HG03175 (cell line): ENCODE data around the gene SPTA1.

Experiments used
- ATAC-seq: cut with Tn5 transposase; IDR thresholded peaks from one replicate; pipeline ENCODE4 v1.9.1; 2021; ENCODE audit warnings: mild to moderate bottlenecking, moderate library complexity; ENCODE audit not compliant: unreplicated experiment

SPTA1 gene

GRCh38 chr1:158687037-158687436 lies 522 bp upstream of the SPTA1 start:
- no peak for ATAC-seq

GRCh38 chr1:158685085-158685484 lies 1.4 kb downstream of the SPTA1 start:
- ATAC-seq, result no peak

- no peak for ATAC-seq
Observed at GRCh38 chr1:158681606-158682005, 4.9 kb downstream of the SPTA1 start.

DNA sequence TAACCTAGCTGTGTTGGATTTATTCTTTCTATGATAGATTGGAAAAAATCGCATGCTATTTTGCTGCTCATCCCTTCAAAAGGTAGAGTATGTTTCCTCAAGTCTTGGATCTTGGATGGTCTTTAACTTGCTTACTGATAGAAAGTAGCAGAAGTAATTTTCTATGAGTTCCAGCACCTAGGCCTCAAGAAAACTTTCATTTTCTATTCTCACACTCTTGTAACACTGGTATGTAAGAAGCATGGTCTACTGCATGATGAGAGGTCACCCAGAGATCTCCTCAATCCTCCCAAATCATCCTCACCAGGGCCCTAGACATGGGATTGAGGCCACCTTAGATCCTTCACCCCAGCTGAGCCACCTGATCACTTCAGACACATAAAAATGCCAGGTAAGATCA lies 7.2 kb downstream of the SPTA1 start:
- no peak for ATAC-seq

- no peak for ATAC-seq
Observed at GRCh38 chr1:158675563-158676323, 10.8 kb downstream of the SPTA1 start.

GRCh38 chr1:158674302-158674701 lies 12.2 kb downstream of the SPTA1 start:
- ATAC-seq, result no peak

DNA sequence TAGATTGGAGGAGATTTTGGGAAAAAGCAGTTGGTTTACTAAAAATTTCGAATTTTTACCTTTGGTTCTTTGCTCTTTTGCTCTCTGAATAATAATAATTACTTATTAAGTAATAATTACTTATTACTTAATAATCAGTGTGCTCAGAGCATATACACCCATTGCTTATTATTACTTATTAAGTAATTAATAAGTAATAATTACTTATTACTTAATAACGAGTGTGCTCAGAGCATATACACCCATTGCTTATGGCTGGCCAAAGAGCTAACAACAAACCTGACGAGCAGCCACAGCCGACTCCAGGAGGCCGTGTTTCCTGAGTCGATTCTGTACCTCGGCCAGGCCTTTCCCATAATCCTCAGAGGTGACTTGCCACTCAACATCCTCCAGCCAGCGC lies 20.5 kb downstream of the SPTA1 start:
- no peak for ATAC-seq

- no peak for ATAC-seq
Observed at GRCh38 chr1:158654571-158654970, 31.9 kb downstream of the SPTA1 start.

DNA sequence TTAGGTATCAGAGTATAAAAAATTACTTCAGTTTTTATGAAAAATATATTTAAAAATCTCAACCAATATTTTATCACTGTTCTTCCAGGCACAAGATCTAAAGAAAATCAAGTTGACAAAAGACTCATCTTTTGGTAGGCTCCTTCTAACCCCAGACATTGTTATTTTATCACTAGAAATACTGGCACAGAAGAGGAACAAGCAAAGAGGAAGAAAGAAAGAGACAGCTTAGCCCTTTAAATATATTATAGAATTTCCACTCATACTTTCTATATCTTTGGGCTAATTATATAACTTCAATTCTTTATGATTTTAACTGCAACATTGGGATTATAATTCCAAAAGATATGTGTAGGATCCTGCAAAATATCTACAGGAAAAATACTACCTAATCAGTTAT lies 32.4 kb downstream of the SPTA1 start:
- no peak for ATAC-seq

GRCh38 chr1:158652721-158653334 lies 33.7 kb downstream of the SPTA1 start:
- ATAC-seq, result no peak

DNA sequence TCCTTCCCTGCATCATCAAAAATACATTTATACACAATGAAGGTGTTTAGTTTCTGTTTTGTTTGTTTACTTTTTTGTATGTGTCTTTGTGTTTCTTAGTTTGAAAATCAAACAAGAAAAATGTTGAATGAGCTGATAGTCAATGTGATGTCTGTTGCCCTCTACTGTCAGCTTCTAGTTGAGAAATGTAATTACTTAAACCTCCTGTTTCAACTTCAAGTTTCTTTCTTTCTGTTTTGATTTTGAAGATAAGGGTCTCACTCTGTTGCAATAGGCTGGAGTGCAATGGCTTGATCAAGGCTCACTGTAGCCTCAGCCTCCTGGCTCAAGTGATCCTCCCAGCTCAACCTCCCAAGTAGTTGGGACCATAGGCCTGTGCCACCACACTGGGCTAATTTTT lies 37.5 kb downstream of the SPTA1 start:
- ATAC-seq, result no peak

- ATAC-seq, result no peak
Observed at GRCh38 chr1:158646465-158646864, 40.0 kb downstream of the SPTA1 start.

DNA sequence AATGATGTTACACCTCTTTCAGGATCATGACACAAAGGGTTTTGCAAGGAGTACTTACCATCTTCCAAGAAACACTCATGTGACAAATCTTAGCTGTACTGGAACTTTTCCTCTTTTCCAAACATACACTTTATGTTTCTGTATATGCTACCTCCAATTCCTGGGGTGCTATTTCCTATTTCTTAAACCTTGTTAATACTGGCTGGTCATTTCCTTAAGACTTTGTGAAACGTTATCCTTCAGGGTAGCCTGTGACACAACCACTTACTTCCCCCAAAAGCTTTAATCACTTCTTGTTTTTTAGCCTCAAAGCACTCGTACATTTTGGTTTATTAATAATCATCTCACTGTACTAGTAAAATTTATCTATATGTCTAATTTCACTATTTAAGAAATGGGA lies 42.1 kb downstream of the SPTA1 start:
- ATAC-seq, result no peak

GRCh38 chr1:158638904-158639303 lies 47.6 kb downstream of the SPTA1 start:
- no peak for ATAC-seq

DNA sequence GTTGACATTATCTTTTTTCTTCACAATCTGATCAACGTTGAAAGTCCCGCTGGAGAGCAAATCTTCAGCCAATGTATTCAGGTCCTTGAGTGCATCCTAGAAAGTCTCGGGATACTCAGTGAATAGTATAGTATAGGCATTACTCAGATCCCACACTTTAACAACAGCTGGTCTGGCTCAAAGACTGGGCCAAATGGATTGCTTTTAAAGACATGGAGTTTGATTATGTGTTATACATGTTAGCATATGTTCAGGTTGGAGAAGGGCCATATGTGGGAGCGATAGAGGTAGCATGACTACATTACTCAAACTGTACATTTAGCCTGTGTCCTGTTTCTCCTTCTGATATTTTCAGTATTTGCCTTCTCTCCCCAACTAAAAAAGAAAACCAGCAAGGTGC lies 48.4 kb downstream of the SPTA1 start:
- ATAC-seq, result no peak

- ATAC-seq, result no peak
Observed at GRCh38 chr1:158613764-158614163, 72.8 kb downstream of the SPTA1 start.

- ATAC-seq, result no peak
Observed at GRCh38 chr1:158611916-158612315, 74.6 kb downstream of the SPTA1 start.

DNA sequence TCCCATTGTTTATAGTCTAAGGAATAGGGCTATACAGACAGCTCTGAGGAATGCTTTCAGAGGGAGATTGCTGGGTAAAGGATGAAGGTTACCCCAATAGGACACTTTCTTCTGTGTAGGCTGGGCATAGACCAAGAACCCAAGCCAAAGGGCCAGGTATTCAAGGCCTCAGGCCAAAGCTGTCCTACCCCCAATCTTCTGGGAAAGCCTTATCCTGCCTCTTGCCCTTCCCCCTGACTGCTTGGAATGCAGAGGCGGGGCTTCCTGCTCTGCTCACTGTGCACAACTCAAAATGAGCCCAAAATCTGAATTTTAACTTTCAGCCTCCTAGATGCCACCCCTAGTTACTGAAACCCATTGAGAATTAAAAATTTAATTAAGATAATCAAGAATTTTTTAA lies 79.2 kb downstream of the SPTA1 start:
- ATAC-seq, result no peak

GRCh38 chr1:158604968-158605367 lies 81.5 kb downstream of the SPTA1 start, which contains the start of gene OR10Z1:
TSS of gene OR10Z1 (plus strand) at chr1:158605268. CDS start at chr1:158606439, 1,171 bp downstream.
- ATAC-seq, result no peak

GRCh38 chr1:158600735-158601134 lies 85.8 kb downstream of the SPTA1 start:
- no peak for ATAC-seq

GRCh38 chr1:158586942-158587341 lies 99.6 kb downstream of the SPTA1 start:
- ATAC-seq, result no peak

GRCh38 chr1:158583962-158584361 lies 102.6 kb downstream of the SPTA1 start:
- ATAC-seq, result no peak

DNA sequence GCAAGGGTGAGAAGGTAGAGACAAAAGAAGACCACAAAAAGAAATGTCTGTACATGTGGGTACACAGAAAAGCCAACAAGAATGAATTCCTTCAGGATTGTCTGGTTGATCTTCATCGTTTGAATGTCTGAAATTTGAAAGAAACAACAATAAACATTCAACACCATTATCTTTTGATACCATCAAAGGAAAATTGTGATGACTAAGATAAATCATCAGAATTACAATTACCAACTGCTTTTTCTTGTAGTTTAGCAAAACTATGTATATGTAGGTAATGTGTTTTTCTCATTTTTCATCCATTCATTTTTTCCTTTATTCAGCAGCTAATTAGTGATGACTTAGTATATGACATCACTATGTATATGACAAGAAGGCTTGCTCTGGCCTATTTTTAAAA lies 106.8 kb downstream of the SPTA1 start, which contains the start of gene OR10X1:
Gene OR10X1, minus strand, starts transcription at position 167 of the 400 bp plus-strand sequence. Its CDS starts 0 bp downstream, at position 167.
- ATAC-seq, result no peak
